CD4-positive, alpha-beta T cell treated with Interferon gamma for 1 hour (primary cell): Measurements from ENCODE around the gene PCDHGC4.

Experiments
- DNase-seq: peaks from one replicate; pipeline ENCODE4 v3.0.0-alpha.2; 2020

PCDHGC4 gene

GRCh38 chr5:141490771-141491170, 5.9 kb downstream of the PCDHGC4 start:
- no peak for DNase-seq

DNA sequence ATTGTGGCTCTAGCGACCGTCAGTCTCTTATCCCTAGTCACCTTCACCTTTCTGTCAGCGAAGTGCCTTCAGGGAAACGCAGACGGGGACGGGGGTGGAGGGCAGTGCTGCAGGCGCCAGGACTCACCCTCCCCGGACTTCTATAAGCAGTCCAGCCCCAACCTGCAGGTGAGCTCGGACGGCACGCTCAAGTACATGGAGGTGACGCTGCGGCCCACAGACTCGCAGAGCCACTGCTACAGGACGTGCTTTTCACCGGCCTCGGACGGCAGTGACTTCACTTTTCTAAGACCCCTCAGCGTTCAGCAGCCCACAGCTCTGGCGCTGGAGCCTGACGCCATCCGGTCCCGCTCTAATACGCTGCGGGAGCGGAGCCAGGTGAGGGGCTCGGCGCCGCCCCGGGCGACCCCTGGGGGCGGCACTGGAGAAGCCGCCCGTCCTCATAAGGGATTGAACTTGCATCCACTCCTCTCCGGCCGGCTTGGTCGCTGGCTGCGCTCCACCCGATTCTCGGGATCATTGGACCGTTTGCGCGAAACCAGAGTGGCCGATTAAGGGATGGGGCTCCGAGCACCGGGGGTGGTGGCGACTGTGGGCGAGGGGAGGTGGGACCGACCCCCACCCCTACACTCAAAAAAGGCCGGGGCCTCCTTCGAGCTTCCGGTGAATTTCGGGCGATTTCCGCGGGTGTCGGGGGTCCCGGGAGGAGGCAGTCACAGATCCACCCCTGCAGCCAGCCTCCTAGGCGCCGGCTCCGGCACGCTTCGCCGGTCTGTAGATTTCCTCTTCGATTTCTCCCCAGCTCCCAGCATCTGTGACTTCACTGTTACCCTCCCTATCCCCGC, 6.7 kb downstream of the PCDHGC4 start:
- DNase-seq, result no peak

GRCh38 chr5:141492168-141492885, 7.5 kb downstream of the PCDHGC4 start:
- no peak for DNase-seq

GRCh38 chr5:141493500-141494422, 8.9 kb downstream of the PCDHGC4 start:
- no peak for DNase-seq

- no peak for DNase-seq
Observed at GRCh38 chr5:141494761-141495452, 10.1 kb downstream of the PCDHGC4 start.

- no peak for DNase-seq
Observed at GRCh38 chr5:141495453-141495811, 10.6 kb downstream of the PCDHGC4 start.

DNA sequence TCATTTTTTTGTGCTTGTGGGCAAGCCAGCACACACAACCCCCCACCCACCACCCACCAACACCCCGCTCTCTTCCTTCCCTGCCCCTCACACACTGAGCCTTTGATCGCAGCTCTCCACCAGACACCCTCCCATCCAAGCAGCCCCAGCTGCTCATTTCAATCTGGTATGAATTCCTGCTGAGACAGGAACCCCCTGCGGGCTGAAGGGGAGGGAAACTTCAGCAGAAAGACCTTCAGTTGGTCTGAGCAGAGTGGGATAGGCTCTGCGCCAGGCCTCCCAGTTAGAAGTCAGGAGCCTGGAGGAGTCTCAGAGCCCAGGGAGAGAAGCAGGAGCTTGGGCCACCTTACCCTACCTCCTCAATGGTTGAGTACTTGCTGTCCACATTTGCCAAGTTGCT, 11.2 kb downstream of the PCDHGC4 start:
- no peak for DNase-seq

DNA sequence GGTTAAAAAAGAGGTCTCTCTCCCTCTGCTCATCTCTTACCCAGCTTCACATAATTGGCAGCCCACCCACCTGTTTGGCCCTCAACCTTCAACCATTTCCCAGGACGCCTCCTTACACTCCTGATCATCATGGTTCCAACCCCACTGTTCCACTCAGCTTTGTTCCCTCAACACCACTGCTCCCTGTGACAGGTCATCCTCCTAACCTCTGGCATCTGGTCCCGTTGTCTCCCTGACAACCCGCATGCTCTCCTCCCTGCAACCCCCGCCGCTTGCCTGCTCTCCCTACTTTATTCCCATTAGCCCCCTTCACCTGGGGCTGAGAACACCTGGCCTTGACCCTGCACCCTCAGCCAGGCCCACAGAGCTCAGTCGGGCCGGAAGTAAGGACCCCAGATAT, 16.9 kb downstream of the PCDHGC4 start:
- DNase-seq, result no peak

GRCh38 chr5:141503681-141504080, 18.9 kb downstream of the PCDHGC4 start:
- no peak for DNase-seq

GRCh38 chr5:141504216-141504615, 19.4 kb downstream of the PCDHGC4 start:
- DNase-seq, result no peak

DNA sequence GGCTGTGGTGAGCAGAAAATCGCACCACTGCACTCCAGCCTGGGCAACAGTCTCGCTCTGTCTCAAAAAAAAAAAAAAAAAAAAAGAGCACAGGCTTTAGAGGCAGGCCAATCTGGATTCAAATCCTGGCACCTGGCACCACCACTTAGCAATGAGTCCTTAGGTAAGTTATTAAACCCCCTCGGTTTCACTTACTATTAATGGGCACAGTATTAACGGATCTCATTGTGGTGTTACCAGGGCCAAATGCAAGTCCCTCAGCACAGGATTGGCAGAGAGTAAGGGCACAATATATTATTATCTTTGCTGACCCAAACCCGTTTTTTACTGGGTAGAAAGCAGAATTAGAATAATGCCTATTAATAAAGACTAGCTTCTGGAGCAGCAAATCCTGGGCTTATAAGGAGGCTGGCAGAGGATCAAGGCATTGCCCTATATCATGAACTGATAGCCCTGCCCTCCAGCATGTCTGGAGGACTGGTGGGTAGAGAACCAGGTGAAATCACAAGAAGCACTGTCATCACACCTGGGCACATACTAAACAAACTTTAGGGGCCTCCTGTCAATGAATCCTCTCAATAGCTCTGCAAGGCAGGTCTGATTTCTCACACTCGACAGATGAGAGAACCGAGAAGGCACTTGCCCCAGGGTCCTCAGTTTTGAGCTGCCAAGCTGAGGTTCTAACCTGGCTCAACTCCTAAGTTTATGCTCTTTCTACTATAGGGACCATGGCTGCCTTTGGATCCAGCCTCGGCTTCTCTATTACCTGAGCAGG, 21.7 kb downstream of the PCDHGC4 start:
- no peak for DNase-seq

DNA sequence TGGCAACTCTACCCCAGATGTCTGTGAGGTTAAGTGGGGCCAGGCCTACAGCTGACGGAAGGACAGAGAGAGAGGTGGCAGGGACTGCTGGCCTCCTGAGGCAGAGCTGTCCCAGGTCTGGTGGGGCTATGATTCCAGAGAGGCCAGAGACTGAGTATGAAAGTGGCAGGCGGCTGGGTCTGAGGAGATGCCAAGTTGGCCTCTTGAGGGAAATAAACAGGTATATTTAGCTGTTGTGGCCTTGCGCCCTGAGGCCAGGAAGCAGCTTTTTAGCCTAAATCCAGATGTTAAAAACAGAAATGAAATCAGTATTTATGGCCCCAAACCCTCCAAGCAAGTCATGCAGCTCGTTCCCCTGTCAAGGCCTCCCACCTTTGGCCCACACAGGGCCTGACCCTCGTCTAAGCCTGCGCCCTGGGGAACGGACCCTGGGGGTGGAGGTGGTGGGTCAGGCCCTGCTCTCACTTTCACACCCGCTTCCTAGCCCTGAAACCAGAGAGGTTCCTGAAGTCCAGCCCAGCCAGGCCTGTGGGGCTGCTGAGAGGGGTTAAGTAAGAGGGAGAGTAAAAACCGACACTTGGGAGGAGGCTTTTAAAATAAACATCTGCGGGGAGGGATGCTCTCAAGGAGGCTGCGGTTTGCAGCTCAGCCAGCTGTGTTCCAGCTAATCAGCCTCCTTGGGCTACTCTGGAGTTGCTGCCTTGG, 22.7 kb downstream of the PCDHGC4 start:
- DNase-seq, result no peak

DNA sequence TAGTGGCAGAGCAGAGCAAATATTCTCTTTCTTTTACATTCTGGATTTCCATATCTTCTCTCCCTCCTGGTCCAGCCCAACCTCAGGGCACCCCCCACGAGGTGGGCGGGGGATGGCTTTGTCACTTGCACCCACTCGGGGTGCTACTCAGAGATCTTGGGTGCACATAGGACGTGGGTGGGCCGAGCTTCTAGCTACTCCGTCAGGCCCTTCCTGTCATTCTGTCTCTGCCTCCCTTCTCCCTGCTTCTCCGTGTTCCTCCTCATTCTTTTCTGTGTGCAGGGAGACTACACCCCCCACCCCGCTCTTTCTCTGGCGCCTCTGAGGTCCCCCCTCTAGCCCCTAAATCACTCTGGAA, 23.6 kb downstream of the PCDHGC4 start:
- no peak for DNase-seq

DNA sequence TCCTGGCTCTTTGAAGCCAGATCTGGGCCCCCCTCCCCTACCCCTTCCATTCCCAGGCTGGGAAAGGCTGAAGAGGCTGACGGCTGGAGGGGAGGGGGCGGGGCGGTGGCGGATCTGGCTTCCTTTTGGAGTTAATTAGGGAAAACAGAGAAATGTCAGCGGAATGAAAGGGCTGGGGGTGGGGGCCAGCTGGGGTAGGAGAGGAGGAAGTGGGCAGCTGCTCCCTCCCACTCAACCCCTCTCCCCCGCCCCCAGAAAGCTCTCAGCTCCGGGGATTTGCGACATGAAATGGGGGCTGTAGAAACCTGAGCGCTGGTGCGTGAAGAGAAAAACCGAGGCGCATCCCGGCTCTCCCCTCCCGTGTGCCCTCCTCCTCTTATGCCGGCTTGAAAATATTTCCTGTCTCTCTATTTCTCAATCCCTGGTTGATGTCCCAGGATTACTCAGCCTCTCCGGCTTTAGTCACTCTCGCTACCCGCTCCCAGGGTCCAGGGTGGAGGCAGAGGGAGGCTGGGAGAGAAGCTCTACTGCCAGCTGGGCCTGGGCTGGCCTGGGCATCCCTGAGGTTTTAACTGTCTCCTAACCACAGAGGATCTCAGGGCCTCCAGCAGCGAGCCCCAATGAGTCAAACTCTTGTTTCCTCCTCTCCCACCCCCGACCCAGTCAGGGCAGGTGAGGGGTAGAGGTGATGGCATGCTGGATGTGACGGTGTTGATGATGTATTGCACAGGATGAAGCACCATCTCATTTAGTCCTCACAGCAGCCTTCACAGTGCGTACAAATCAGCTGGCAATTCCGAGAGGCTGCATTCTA, 24.2 kb downstream of the PCDHGC4 start:
- no peak for DNase-seq

- no peak for DNase-seq
Observed at GRCh38 chr5:141510160-141510559, 25.3 kb downstream of the PCDHGC4 start.

- peak; percentile 33 for DNase-seq
Observed at GRCh38 chr5:141510850-141511601, 26.2 kb downstream of the PCDHGC4 start.

DNA sequence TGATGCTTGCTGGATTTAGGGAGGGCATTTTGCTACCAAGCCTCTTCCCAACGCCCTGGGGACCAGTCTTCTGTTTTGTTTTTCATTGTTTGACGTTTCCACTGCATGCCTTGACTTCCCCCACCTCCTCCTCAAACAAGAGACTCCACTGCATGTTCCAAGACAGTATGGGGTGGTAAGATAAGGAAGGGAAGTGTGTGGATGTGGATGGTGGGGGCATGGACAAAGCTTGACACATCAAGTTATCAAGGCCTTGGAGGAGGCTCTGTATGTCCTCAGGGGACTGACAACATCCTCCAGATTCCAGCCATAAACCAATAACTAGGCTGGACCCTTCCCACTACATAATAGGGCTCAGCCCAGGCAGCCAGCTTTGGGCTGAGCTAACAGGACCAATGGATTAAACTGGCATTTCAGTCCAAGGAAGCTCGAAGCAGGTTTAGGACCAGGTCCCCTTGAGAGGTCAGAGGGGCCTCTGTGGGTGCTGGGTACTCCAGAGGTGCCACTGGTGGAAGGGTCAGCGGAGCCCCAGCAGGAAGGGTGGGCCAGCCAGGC, 27.0 kb downstream of the PCDHGC4 start:
- DNase-seq, result no peak

DNA sequence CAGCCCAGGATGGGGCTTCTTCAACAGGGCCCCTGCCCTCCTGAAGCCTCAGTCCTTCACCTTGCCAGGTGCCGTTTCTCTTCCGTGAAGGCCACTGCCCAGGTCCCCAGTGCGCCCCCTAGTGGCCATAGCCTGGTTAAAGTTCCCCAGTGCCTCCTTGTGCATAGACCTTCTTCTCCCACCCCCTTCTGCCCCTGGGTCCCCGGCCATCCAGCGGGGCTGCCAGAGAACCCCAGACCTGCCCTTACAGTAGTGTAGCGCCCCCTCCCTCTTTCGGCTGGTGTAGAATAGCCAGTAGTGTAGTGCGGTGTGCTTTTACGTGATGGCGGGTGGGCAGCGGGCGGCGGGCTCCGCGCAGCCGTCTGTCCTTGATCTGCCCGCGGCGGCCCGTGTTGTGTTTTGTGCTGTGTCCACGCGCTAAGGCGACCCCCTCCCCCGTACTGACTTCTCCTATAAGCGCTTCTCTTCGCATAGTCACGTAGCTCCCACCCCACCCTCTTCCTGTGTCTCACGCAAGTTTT, 27.6 kb downstream of the PCDHGC4 start:
- DNase-seq, result peak; percentile 75
